NCI-H1105 treated with DMSO at 0.1 percent for 48 hours (cell line): ENCODE data around the gene ALPK3.

ENCODE experiments used
- DNase-seq: peaks from one replicate; lab custom pipeline; 2025; lab: John Stamatoyannopoulos, UW

Gene ALPK3

DNA sequence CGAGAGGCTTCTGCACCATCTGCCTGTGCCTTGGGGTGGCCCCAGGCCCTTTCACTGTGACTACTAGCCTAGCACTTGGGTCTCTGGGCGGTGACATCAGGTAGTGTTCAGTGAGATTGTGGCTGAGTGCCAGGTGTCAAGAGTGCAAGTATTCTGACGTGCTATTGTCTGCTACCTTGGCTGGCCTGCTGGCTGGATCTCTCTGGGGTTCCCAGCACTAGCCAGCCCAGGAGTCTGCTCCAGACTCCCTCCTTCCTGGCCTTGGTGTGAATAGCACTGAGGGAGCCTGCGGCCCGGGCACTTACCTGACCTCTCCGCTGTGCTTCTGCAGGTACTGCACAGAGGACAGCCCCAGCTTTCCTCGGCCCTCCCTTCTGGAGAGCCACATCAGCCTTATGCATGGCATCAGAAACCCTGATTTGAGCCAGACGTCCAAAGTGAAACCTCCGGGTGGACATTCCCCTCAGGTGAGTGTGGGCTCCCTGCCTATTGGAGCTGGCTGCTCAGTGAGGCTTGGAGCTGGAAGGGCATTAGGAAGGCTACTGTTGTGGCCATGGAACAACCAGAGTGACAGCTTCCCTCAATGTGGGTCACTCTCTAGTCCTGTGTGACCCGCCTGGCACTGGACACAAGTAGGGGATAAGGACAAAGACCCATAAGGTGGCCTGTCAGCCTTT, 17.5 kb upstream of the ALPK3 start:
- DNase-seq: no peak

DNA sequence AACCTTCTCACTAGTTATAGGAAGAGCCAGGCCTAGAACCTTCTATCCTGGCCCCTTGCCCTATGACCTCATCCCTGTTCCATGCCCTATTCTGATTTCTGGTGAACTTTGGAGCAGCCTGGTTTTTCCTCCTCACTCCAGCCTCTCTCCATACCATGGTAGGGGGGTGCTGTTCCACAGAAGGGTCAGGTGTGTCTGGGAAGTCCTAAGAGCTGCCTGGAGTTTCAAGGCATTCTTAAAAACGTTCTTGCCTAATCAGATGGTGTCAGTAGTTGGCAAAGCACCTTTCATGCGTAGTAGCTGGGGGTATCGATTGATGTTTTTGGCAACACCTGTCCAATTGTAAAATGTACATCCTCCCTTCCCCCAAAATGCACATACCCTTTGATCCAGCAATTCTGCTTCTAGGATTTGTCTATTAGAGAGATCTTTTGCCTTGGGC, 16.8 kb upstream of the ALPK3 start:
- no peak for DNase-seq

DNA sequence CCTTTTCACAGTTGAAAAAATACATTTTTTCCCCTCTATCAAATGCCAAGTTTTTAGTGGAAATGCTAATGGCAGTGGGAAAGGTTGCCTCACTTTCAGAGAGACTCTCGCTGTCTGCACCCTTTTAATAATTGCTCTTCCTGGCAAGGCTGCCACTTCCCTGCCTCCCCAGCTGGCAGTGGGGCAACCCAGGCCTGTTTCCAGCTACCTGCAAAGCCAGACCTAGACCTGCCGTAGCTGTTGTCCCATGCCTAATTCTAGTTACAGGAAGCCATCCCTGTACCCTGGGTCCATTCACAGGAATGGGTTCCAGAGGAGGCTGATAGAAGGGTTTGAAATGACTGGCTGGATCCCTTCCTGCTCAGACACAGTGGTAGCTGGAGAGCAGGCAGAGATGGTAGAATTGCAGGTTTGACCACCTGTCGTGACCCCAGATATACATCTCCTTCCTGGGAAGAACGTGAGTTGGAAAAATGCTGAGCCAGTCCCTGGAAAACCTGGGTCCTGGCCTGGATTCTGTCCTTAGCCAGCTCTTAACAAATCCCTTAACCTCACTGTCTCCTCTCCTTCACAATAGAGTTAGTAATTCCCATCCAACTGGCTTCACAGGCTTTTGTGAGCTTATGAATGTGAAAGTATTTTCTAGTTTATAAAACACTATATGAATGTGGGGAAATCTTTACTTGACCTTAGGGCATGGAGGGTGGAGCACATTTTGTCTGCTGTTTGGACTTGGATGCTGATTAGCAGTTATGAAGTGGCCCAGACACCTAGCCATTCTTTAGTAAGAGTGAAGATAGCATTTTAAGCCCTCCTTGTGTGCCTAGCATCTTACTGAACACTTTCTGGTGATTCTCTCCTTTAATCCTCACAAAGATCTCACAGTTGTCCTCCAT, 12.9 kb upstream of the ALPK3 start:
- no peak for DNase-seq

DNA sequence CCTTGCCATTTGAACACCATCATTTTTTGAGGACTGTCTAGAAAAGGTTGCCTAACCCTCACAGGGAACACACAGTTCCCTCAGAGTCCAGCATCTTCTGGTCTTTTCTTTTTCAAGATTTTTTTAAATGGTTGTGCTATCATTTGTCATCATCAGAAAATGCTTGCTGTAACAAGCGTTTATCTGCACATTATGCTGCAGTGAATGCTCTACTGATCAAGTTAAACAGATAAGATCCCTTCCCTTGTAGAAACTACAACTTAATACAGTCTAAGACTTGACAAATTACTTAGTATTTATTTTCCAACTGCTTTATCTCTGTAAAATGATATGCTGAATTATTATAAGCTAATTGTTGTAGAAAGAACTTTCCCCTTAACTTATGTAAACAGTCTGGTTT, 11.9 kb upstream of the ALPK3 start:
- no peak for DNase-seq

DNA sequence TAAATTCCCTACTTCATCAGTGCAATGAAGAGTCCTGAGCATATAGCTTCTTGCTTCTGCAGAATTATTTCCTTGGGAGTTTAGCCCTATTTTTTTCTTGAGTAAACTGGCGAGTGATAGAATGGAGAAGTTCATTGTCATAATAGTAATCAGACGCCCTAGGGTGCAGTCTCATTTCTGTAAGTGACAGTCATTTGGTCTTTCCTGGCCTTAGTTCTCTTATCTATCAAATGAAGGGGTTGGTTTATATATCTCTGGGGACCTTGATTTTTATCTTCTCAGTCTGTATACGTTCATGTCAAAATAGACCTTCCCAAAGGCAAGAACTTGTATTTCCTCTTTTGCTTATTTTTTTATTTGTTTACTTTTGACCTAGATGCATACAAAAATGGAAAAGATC, 9.9 kb upstream of the ALPK3 start:
- DNase-seq: no peak

DNA sequence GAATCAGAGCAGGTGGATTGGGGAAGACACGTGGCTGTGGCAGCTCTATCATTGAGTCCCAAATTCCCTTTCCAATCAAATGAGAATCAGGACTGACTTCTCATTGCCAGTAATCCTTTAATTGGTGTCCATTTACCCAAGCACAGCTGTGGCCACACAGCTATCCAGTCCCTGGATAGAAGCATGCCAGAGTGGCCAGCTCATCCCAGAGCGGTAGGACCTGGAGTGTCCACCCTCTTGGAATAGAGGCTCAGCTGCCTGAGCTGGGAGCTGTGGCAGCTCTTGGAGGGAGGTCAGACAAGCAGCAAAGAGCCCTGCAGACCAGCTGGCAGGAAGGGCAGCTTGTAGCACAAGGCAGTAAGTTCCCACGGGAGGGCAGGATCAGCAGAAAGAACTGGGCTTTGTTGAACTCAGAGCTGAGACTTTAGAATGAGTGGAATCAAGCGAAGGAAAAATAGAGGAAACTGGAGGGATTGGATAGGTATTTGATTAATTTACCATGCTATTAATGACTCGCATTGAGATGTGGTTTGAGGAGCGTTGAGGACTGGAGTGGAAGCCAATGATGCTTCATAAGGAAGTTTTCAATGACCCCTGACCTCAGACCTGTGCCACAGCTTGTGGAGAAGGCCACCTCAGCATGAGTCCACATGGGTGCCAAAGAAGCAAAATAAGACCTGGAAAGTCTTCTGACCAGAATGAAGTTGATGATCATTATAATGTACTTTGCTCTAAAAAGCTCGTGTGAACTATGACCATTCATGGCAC, 6.9 kb upstream of the ALPK3 start:
- DNase-seq: no peak

DNA sequence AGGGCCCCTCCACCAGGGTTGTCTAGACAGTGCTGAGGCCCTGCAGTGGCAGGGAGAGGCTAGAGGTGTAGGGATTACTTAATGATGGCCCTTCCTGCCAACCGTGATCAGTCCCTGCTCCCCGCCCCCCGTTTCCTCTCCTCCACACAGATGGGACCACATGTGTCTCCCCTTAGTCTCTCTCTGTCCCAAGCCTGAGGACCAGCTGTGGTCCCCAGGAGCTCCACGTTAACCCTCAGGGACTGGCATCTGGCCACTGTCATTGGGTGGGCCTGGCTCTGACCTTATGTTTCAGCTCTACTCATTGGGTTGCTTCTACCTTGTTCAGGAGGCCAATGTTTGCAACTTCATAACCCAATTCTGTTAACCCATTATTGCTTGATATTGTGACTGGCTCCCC, 6.0 kb upstream of the ALPK3 start:
- no peak for DNase-seq

DNA sequence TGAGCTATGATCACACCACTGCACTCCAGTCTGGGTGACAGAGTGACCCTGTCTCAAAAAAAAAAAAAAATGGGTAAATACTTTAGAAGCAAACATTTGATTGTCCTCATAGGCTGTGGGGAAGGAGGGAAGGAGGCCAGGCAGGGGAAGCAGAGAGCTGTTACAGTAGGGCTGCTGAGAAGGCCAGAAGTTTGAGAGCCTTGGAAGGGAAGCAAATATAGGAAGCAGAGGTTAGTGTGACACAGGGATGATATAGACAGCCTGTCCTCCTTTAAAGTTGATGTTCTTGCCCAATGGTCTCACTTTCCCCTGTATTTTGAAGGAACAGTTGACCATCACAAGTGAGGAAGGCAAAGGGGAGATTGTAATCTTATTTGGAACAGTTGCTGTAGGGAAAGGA, 5.3 kb upstream of the ALPK3 start:
- no peak for DNase-seq

DNA sequence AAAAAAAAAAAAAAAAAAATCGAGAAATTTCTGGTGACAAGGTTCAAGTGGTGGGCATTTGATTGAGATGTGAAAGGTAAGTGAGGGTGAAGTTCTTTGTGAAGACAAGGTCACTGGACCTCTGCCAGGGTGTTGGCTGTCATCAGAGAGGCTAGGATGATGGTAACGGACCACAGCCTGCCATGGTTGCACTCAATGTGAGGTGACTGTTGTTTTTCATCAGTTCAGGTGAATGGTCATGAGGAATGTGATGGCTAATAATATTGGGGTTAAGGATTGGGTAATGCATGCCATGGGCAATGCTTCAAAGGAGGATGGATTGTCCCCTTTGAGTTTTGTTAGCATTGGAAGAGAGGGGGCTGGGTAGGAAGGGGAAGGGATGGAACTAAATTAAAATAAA, 4.3 kb upstream of the ALPK3 start:
- no peak for DNase-seq

DNA sequence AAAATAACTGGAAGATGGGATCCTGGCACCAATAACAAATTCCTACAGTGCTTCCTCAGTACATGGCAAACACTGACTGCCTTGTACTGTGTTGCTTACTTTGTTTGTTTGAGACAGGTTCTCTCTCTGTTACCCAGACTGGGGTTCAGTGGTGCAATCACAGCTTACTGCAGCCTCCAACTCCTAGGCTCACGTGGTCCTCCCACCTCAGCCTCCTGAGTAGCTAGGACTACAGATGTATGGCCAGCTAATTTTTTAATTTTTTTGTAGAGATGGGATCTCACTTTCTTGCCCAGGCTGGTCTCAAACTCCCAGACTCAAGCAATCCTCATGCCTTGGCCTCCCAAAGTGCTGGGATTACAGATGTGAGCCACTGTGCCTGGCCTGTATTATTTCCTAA, 3.7 kb upstream of the ALPK3 start:
- no peak for DNase-seq

DNA sequence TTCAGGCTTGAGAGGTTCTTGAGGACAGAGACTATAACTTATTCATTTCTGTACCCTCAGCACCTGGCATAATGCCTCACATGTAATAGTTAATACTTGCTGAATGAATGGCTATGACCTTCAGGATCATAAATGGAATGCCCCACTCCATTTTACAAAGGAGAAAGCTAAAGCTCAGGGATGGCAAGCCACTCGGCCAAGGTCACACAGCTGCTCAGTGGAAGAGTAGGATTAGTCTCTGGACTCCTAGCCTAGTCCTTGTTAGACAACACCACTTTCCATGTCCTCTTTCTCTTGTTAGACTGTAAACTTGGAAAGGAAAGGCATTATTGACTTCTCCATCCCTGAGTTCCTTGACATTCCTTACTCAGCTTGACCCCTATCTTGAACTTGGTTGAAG, 3.2 kb upstream of the ALPK3 start:
- no peak for DNase-seq

DNA sequence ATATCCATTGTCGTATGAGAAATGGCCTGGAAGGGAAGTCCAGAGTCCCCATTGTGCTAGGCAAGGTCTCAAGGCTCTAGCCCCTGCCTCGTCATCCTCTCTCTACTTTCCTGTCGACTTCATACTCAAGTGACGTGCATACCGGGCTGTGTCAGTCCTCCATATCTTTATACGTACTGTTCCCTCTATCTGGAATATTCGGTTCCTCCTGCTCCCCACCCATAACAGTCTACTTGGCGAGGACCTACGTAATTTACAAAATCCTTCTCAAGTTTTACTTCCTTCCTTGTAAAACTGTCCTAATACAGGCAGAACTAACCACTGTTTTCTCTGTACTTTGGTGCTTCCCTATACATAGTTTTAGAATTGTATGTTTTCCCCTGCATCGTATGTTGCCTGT, 2.2 kb upstream of the ALPK3 start:
- DNase-seq: no peak

DNA sequence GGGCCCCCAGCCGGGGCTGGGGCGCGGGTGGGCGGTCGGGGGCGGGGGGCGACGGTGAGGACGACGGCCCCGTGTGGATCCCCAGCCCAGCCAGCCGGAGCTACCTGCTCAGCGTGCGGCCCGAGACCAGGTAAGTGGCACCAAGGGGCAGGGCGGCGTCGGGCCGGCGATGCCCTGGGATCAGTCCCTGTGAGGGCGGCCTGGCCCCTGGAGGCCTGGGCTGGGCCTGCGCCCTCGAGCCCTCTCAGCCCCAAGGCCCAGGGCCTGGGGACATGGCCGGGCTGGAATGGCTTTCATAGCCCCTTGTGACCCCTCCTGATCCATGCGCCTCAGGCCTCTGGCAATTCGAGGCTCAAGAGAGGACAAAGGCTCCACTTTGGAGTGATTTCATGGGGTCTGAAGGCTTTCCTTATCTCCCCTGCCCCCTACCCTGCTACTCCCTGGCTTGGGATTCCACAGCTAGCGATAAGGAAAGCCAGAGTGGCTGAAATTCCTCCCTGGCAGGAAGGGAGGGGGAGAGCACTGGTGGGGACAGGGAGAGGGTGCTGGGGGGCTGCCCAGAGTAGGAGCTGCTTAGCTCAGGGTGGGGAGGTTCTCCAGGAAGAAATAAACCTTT, 418 bp downstream of the ALPK3 start:
- DNase-seq: no peak

DNA sequence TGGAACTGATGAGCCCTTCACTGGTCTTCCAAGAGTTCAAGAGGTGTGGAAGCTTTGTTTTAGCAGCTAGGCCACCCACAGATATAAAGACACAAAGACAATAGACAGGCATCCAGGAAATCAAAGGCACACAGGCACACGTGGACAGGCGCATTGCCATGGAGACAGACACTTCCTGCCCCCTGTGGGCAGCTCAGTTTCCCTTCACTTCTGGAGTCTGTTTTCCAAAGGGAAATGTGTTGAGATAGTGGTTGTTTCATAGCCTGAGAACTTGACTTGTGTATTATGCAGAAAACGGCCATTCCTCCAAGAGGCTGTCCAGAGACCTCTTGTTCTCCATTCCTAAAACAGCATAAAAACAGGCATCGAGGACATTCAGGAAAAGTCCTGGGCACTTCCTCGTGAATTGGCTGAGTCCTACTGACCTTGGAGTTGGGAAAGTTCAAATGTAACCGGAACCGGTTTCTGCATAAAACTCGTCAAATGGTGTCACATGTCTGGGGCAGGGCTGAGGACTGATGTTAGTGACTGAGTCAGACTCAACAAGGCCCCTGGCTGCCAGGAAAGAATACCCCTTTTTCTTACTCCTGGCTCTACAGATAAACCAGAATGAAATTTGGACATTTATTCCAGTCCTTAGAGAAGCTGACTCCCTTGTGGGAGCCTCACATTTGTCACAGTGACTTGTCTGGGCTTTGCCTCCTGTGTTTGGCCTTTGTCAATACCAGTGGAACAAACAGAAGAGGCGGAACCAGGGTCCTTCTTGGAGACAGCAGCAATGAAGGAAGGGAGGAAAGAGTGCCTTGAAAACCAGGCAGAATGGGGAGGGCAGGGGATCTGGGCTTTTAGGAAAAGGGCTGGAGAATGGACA, 1.3 kb downstream of the ALPK3 start:
- DNase-seq: no peak

DNA sequence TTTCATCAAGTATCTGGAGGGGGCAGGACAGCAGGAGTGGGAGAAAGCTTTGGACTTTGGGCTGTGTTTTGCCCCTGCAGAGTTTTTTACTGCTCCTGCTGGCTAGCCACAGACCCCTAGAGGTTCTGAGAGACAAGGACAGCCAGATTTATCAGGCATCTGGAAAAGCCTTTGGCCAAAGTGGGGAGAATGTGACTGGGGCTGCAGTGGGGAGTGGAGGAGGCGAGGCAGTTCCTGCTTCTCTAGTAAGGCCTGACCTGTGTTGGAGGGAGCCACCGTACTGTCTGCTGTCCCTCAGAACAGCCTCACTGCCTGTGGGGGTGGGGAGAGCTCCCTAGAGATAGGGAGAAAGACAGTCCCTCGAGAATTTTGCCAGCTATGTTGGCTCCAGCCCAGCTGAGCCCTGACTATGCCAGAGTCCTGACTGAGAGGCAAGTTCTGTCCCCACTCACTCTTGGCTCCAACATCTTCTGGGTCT, 2.2 kb downstream of the ALPK3 start:
- no peak for DNase-seq

DNA sequence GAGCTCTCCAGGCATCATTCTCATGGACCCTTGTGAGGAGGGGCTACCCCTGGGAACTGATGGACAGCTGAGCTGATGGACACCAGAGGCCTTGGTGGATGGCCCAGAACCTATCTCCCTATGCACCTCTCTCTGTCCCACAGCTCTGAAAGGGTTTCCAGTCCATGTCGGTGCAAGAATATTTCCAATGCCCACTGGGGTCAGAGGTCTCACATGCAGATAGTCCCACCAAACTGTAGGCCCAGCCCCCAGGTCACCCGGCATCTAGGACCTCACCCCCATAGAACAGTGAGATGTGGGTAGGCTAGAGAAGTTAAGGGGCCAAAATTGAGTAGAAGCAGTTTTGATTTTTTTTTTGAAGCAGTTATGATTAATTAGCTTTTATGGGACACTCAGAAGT, 2.6 kb downstream of the ALPK3 start:
- DNase-seq: no peak

DNA sequence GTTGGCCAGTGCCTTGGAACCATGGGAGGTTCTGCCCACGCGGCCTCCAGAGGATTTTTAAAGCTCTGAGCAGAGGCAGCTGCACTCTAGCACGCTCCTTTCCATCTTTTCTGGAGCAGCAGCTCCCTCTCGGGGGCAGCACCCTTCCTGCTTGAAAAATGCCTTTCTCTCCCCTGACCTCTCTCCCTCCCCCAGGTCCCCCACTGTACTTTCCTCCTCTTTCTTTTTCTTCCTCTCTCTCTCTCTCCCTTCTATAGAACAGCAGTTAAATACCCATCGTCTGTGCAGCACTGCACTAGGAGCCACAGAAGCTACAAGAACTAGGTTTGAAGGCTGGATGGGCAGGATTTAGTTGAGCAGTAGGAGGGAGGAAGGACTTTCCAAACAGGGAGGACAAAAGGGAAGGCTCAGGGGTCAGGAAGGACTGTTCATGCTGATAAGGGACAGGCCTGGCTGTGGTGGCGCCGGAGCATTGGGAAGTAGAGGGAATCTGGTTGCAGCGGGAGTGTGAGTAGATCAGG, 4.4 kb downstream of the ALPK3 start:
- DNase-seq: no peak

DNA sequence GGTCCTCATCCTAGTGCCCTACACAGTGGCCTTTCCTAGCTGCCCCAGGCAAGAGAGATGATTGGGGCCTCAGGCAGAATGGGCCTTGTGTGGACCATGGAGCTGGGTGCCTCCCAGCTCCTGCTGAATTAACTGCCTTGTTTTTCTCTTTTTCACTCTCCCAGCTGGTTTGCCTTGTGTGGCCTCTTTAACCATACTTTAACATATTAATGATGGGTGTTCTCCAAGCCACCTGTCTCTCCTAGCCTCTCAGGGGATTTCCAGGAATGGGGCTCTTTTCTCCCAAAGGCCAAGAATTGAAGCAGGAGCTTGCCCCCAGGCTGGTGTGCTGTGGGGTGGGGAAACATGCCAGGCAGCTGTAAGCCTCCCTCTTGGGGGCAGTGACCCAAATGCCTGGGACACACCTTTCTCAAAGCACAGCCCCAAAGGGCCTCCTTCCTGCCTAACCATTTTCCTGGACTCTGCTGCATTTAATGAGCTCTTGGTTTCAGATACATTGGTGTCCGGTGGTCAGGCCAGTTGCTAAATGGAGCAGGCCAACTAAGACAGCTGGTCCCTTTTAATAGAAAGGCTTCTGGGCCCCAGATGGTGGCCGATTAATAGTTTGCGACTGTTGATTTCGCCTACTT, 5.6 kb downstream of the ALPK3 start:
- no peak for DNase-seq

DNA sequence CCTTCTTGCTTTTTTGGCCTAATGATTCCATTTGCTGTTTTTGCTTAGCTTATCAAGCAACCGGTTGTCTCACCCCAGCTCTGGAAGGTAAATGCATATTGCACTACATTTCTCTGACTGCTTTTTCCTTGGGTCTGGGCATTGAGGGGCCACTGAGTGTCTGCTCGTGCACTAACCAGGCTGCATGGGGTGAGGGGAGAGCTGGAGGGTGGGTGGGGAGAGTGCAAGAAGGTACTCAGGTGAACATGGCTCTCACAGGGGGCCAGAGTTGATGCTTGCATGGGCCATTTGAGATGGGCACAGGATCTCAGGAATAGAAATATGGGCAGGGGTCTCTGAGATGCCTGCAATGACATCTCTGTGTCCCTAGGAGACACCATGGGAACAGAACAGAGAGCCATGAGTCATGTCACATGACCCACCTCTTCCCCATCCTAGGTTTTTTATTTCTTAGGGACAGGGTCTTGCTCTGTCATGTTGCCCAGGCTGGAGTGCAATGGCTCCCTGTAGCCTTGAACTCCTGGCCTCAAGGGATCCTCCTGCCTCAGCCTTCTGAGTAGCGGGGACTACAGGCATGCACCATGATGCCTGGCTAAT, 6.2 kb downstream of the ALPK3 start:
- DNase-seq: no peak
